GM12875 (cell line): ENCODE measurements around the gene SRPK2.
"Not testable (repeated sequence)": the region's sequence is repeated elsewhere in the genome, so short reads cannot be mapped to it uniquely, and the experiment has no call there.

Experiments used
- H3K4me3 ChIP-seq: one replicate; pipeline ENCODE4 v1.5.1; 2011; ENCODE audit warnings: low read depth, low read length, control low read depth
- CTCF ChIP-seq: IDR thresholded peaks from 2 replicates; pipeline ENCODE4 v1.5.1; 2011; ENCODE audit warnings: low read depth, mild to moderate bottlenecking, control low read depth, inconsistent platforms, low read length, moderate library complexity, borderline replicate concordance; ENCODE audit not compliant: insufficient read depth

SRPK2 gene

GRCh38 chr7:105325216-105325904, 63.4 kb downstream of the SRPK2 start:
- H3K4me3 ChIP-seq, result no peak overlapping the region
- no peak for TF ChIP-seq CTCF

DNA sequence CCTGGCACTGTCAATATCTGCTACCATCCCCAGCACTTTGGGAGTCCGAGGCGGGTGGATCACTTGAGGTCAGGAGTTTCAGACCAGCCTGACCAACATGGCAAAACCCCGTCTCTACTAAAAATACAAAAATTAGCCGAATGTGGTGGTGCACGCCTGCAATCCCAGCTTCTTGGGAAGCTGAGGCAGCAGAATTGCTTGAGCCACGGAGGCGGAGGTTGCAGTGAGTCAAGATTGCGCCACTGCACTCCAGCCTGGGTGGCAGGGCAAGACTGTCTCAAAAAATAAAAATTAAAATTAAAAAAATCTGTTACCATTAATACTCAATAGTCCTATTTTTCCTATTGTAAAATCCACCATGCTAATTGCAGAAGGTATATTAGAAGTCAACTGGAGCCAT, 64.1 kb downstream of the SRPK2 start:
- H3K4me3 ChIP-seq, result not testable (repeated sequence)

- no peak overlapping the region for H3K4me3 ChIP-seq
- TF ChIP-seq CTCF, result no peak
Observed at GRCh38 chr7:105323366-105323765, 65.4 kb downstream of the SRPK2 start.

- H3K4me3 ChIP-seq, result no peak overlapping the region
- TF ChIP-seq CTCF, result no peak
Observed at GRCh38 chr7:105322655-105323277, 66.0 kb downstream of the SRPK2 start.

DNA sequence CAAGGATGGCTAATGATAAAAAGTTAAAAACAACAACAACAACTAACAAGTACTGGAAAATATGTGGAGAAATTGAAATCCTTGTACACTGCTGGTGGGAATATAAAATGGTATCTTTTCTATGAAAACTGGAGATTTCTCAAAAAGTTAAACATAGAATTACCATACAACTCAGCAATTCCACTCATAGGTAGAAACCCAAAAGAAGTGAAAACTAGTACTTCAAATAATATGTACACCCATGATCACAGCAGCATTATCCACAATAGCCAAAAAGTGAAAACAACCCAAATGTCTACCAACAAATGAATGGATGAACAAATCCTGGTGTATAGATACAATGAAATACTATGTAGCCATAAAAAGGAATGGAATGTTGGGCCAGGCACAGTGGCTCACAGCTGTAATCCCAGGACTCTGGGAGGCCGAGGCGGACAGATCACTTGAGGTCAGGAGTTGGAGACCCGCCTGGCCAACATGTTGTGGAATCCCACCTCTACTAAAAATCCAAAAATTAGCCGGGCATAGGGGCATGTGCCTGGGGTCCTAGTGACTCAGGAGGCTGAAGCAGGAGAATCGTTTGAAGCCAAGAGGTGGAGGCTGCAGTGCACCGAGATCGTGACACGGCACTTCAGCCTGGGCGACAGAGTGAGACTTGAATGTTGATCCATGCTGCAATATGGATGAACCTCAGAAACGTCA, 66.8 kb downstream of the SRPK2 start:
- TF ChIP-seq CTCF, result no peak

DNA sequence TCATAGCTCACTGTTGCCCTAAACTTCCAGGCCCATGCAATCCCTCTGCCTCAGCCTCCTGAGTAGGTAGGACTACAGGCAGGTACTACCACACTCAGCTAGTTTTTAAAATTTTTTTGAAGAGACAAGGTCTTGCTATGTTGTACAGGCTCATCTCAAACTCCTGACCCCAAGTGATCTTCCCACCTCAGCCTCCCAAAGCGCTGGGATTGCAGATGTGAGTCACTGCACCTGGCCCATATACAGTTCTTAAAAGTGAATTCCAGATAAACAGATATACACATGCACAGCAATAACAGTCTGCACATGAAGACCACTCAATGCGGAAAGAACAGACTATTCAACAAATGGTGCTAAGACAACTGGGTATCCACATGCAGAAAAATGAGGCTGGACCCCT, 67.8 kb downstream of the SRPK2 start:
- no peak for TF ChIP-seq CTCF
- no peak overlapping the region for H3K4me3 ChIP-seq

More for the DNA sequence above, 66.8 kb downstream of the SRPK2 start:
- no peak overlapping the region for H3K4me3 ChIP-seq

- no peak for TF ChIP-seq CTCF
- H3K4me3 ChIP-seq, result no peak overlapping the region
Observed at GRCh38 chr7:105319578-105319977, 69.1 kb downstream of the SRPK2 start.
